Measurements from ENCODE around the gene PDIK1L. TPM values are rescaled to one million over a fixed set of nuclear protein-coding genes. Genes with fewer than 3 reads are reported as not detected.

Gene PDIK1L
- polyA plus RNA-seq, 1 donor (not counting 4 experiments of a cell fraction or from before 2014, with no cell fraction given), result 2.8 TPM

DNA sequence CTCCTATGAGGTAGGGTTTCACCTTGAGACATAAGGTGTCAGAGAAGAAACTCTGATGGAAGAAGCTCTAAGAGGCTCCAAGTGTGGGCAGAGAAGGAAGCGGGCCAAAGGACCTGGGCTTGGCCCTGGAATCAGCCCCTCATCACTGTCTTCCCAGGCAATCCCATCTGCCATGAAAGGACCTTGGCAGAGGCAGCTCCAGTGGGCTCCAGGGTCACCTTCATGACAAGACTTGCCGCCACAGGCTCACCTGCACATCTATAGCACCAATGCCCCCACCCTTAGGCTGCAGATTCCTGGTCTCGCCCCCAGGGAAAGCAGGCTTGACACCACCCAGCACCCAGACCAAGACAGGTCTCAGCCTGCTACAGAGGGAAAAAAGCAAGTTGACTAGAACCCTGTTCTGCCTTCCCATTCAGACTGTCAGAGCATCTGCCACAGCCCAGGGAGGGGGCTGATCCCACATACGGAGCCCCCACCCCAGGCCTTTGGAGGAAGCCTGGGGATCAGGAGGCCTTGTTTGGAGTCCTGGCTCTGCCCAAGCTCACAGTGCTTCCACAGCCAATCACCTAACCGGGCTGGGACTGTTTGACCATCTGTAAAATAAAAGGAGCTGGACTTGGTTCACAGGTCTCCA, 46.8 kb downstream of the PDIK1L start:
- FAIRE-seq (no peak), DNase-seq (ENCODE audit: low read depth, low spot score) (no peak)
- H3K4me2 ChIP-seq (ENCODE audit: control insufficient read depth, extremely low read depth, insufficient read depth, low read depth, low read length), result no peak overlapping the region
- TF ChIP-seq, protein P1, sequence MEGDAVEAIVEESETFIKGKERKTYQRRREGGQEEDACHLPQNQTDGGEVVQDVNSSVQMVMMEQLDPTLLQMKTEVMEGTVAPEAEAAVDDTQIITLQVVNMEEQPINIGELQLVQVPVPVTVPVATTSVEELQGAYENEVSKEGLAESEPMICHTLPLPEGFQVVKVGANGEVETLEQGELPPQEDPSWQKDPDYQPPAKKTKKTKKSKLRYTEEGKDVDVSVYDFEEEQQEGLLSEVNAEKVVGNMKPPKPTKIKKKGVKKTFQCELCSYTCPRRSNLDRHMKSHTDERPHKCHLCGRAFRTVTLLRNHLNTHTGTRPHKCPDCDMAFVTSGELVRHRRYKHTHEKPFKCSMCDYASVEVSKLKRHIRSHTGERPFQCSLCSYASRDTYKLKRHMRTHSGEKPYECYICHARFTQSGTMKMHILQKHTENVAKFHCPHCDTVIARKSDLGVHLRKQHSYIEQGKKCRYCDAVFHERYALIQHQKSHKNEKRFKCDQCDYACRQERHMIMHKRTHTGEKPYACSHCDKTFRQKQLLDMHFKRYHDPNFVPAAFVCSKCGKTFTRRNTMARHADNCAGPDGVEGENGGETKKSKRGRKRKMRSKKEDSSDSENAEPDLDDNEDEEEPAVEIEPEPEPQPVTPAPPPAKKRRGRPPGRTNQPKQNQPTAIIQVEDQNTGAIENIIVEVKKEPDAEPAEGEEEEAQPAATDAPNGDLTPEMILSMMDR (optimal IDR thresholded peaks at IDR 0.05 in 1 of 3, IDR thresholded peaks at IDR 0.05 in 1 of 3, conservative IDR thresholded peaks at IDR 0.05 in 1 of 3; ENCODE audit: extremely low read depth in 1 of 3, insufficient read depth in 2 of 3, low read length in 3 of 3), result no peak
- no peak for TF ChIP-seq EZH2 (IDR thresholded peaks at IDR 0.05; ENCODE audit: low read length)
- H3K4me3 ChIP-seq (ENCODE audit: control insufficient read depth in 2 of 3, extremely low read depth in 1 of 3, insufficient read depth in 2 of 3, low read depth in 1 of 3, low read length in 3 of 3), result no peak overlapping the region
- no peak overlapping the region for H3K9ac ChIP-seq (ENCODE audit: control insufficient read depth, extremely low read depth, insufficient read depth, low read length)
- no peaks in the 10 kb centered on the region for H3K79me2 ChIP-seq (ENCODE audit: control insufficient read depth, insufficient read depth, low read length)
- H3K36me3 ChIP-seq (ENCODE audit: control insufficient read depth in 2 of 2, extremely low read depth in 1 of 2, insufficient read depth in 2 of 2, low read length in 2 of 2), result no peaks in the 10 kb centered on the region
- H3K9me3 ChIP-seq (ENCODE audit: control insufficient read depth, low read depth, low read length), result no peaks in the 10 kb centered on the region
- peaks cover 20% of the 10 kb centered on the region for H3K4me1 ChIP-seq (ENCODE audit: control insufficient read depth, extremely low read depth, insufficient read depth, low read length)
- no peaks in the 10 kb centered on the region for H4K20me1 ChIP-seq (ENCODE audit: control insufficient read depth, extremely low read depth, insufficient read depth, low read length)
- dilution Hi-C loops (cut with MboI; ENCODE audit: extremely low pct_ligation_motif_present, low sequenced_read_pairs), result no loop called here
- peaks cover 13% of the 10 kb centered on the region for H3K27me3 ChIP-seq (ENCODE audit: control insufficient read depth, extremely low read depth, insufficient read depth, low read length)
- no peak overlapping the region for H3K27ac ChIP-seq (ENCODE audit: control insufficient read depth, insufficient read depth, low read length)
- no peaks in the 10 kb centered on the region for H3K9me1 ChIP-seq (ENCODE audit: control insufficient read depth, extremely low read depth, insufficient read depth, low read length)
- no peak overlapping the region for H2AFZ ChIP-seq (ENCODE audit: control insufficient read depth, low read length)

DNA sequence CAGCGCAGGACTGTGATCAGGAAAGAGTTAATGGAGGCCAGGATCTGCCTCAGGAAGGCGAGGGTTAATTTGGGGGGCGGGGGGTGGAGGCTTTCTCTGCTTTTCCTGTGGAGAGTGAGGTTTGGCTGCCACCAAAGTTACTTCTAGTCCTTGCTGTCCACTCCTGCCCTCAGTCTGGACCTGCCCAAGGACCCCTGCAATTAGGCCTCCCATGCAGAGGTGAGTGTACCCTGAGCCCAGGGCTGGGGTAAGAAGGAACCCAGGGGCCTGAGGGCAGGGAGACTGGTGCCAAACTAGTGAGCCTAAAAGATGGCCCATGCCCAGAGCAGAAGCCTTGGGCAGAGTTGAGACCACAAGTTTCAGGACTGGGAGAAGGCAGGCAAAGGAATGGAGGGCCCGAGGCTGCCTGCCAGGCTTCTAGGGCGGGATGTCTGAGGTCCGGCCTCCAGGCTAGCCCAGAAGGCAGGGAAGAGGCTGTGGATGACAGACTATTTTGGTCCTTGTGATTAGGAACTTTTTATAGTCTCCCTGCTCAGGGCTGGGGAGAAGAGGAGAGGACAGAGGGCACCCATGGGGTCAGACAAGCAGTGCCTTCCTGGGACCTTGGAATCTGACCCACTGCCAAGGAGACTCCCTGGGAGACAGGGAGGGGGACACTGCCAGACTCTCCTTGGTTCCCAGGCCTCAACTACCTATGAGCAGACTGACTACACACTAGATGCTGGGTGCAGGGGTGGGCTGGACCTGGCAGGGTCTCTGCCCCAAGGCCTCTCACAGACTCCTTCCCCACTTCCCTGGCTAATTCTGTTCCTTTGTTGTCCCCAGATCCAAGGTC, 47.5 kb downstream of the PDIK1L start, which contains the start of gene FAM110D:
Gene FAM110D (plus strand): TSS at position 172 of the 835 bp plus-strand sequence. CDS start 2,213 bp downstream, outside the sequence.
- H4K20me1 ChIP-seq (ENCODE audit: control insufficient read depth, extremely low read depth, insufficient read depth, low read length), result no peaks in the 10 kb centered on the region
- no peak for DNase-seq (ENCODE audit: low read depth, low spot score)
- FAIRE-seq, result no peak
- H3K27me3 ChIP-seq (ENCODE audit: control insufficient read depth, extremely low read depth, insufficient read depth, low read length), result peaks cover 13% of the 10 kb centered on the region
- H3K27ac ChIP-seq (ENCODE audit: control insufficient read depth, insufficient read depth, low read length), result no peak within 1 kb of the TSS
- H3K9me1 ChIP-seq (ENCODE audit: control insufficient read depth, extremely low read depth, insufficient read depth, low read length), result no peaks in the 10 kb centered on the region
- no peak within 1 kb of the TSS for H3K9ac ChIP-seq (ENCODE audit: control insufficient read depth, extremely low read depth, insufficient read depth, low read length)
- no peaks in the 10 kb centered on the region for H3K9me3 ChIP-seq (ENCODE audit: control insufficient read depth, low read depth, low read length)
- no peak within 1 kb of the TSS for H3K4me3 ChIP-seq (ENCODE audit: control insufficient read depth in 2 of 3, extremely low read depth in 1 of 3, insufficient read depth in 2 of 3, low read depth in 1 of 3, low read length in 3 of 3)
- peaks cover 20% of the 10 kb centered on the region for H3K4me1 ChIP-seq (ENCODE audit: control insufficient read depth, extremely low read depth, insufficient read depth, low read length)
- H3K79me2 ChIP-seq (ENCODE audit: control insufficient read depth, insufficient read depth, low read length), result no peaks in the 10 kb centered on the region
- H3K36me3 ChIP-seq (ENCODE audit: control insufficient read depth in 2 of 2, extremely low read depth in 1 of 2, insufficient read depth in 2 of 2, low read length in 2 of 2), result no peaks in the 10 kb centered on the region
- TF ChIP-seq, protein P1 (optimal IDR thresholded peaks at IDR 0.05 in 1 of 3, IDR thresholded peaks at IDR 0.05 in 1 of 3, conservative IDR thresholded peaks at IDR 0.05 in 1 of 3; ENCODE audit: extremely low read depth in 1 of 3, insufficient read depth in 2 of 3, low read length in 3 of 3), result no peak
- TF ChIP-seq EZH2 (IDR thresholded peaks at IDR 0.05; ENCODE audit: low read length), result no peak
- no peak within 1 kb of the TSS for H3K4me2 ChIP-seq (ENCODE audit: control insufficient read depth, extremely low read depth, insufficient read depth, low read depth, low read length)
- dilution Hi-C loops (cut with MboI; ENCODE audit: extremely low pct_ligation_motif_present, low sequenced_read_pairs), result no loop called here
- no peak within 1 kb of the TSS for H2AFZ ChIP-seq (ENCODE audit: control insufficient read depth, low read length)

Measured in keratinocyte (primary cell).